Muscle of arm (tissue), 12 donors: Measurements from ENCODE around the gene ANKRD65. TPM values are rescaled to one million over a fixed set of nuclear protein-coding genes. Genes with fewer than 3 reads are reported as not detected.
"Not testable (repeated sequence)": the region's sequence is repeated elsewhere in the genome, so short reads cannot be mapped to it uniquely, and the experiment has no call there.

Experiments used
- DNase-seq: peaks from one replicate; pipeline ENCODE4 v3.0.0-alpha.2; 2013
- polyA plus RNA-seq, 12 donors: library from polyadenylated mRNA; unstranded; fragments of 120-200 nt; gene quantifications; one replicate each; pipeline ENCODE4 v1.2.1, GENCODE V29; 2013; ENCODE audit not compliant: insufficient read length in 12 of 12

ANKRD65 gene
- polyA plus RNA-seq, 12 donors, result 9.0 to 27.8 (median 13.8) TPM; not detected in 1

- no peak for DNase-seq
These were observed 47.8 kb downstream of the ANKRD65 start for GRCh38 chr1:1373051-1373814.

GRCh38 chr1:1371746-1372711 lies 49.0 kb downstream of the ANKRD65 start:
- peak; percentile 55 for DNase-seq

GRCh38 chr1:1371364-1371745 lies 49.7 kb downstream of the ANKRD65 start:
- no peak for DNase-seq

- no peak for DNase-seq
These were observed 50.2 kb downstream of the ANKRD65 start for GRCh38 chr1:1370771-1371300.

- not testable (repeated sequence) for DNase-seq
These were observed 51.0 kb downstream of the ANKRD65 start for GRCh38 chr1:1370094-1370493.

Other genes starting within 250 kb of the ANKRD65 start
- under 1 TPM in 7 of 12 donors, not detected in 5; 0.10 to 0.72 (median 0.33) TPM for gene TTLL10, start 247.4 kb downstream of the ANKRD65 start, polyA plus RNA-seq
- gene TNFRSF18, start 214.7 kb downstream of the ANKRD65 start, polyA plus RNA-seq, result 1 to 10 TPM in 9 of 12 donors, under 1 TPM in 1, not detected in 2; 0.87 to 4.2 (median 2.6) TPM
- gene TNFRSF4, start 207.1 kb downstream of the ANKRD65 start, polyA plus RNA-seq, result 1 to 10 TPM in 10 of 12 donors, not detected in 2; 1.1 to 2.5 (median 1.7) TPM
- 100 to 1,000 TPM in 2 of 12 donors, 10 to 100 TPM in 9, not detected in 1; 71.1 to 160 (median 81.8) TPM for gene SDF4, start 189.3 kb downstream of the ANKRD65 start, polyA plus RNA-seq
- 100 to 1,000 TPM in 1 of 12 donors, 10 to 100 TPM in 11; 12.3 to 155 (median 16.1) TPM for gene B3GALT6, start 189.0 kb downstream of the ANKRD65 start, polyA plus RNA-seq
- 1 to 10 TPM in 10 of 12 donors, not detected in 2; 2.0 to 5.4 (median 2.4) TPM for gene C1QTNF12, start 174.6 kb downstream of the ANKRD65 start, polyA plus RNA-seq
- 10 to 100 TPM in 11 of 12 donors, not detected in 1; 28.1 to 52.6 (median 37.7) TPM for gene UBE2J2, start 147.4 kb downstream of the ANKRD65 start, polyA plus RNA-seq
- 10 to 100 TPM in 1 of 12 donors, 1 to 10 TPM in 10, not detected in 1; 2.4 to 10.0 (median 4.3) TPM for gene SCNN1D, start 140.8 kb downstream of the ANKRD65 start, polyA plus RNA-seq
- 10 to 100 TPM in 11 of 12 donors, not detected in 1; 27.5 to 88.5 (median 36.2) TPM for gene ACAP3, start 113.3 kb downstream of the ANKRD65 start, polyA plus RNA-seq
- gene PUSL1, start 112.7 kb downstream of the ANKRD65 start, polyA plus RNA-seq, result 1 to 10 TPM in 10 of 12 donors, not detected in 2; 3.3 to 8.0 (median 5.2) TPM
- 100 to 1,000 TPM in 2 of 12 donors, 10 to 100 TPM in 9, not detected in 1; 60.1 to 138 (median 75.5) TPM for gene INTS11, start 96.6 kb downstream of the ANKRD65 start, polyA plus RNA-seq
- 10 to 100 TPM in 11 of 12 donors, not detected in 1; 10.5 to 22.7 (median 13.5) TPM for gene CPTP, start 96.5 kb downstream of the ANKRD65 start, polyA plus RNA-seq
- gene TAS1R3, start 90.0 kb downstream of the ANKRD65 start, polyA plus RNA-seq, result 1 to 10 TPM in 10 of 12 donors, not detected in 2; 1.0 to 4.6 (median 2.1) TPM
- gene DVL1, start 71.9 kb downstream of the ANKRD65 start, polyA plus RNA-seq, result 10 to 100 TPM in 11 of 12 donors, not detected in 1; 24.2 to 54.3 (median 33.0) TPM
- gene MXRA8, start 62.7 kb downstream of the ANKRD65 start, polyA plus RNA-seq, result 100 to 1,000 TPM in 2 of 12 donors, 10 to 100 TPM in 9, not detected in 1; 48.9 to 192 (median 66.7) TPM
- gene AURKAIP1, start 46.1 kb downstream of the ANKRD65 start, polyA plus RNA-seq, result 10 to 100 TPM in 11 of 12 donors, not detected in 1; 42.4 to 71.8 (median 52.7) TPM
- gene CCNL2, start 21.9 kb downstream of the ANKRD65 start, polyA plus RNA-seq, result 100 to 1,000 TPM in 11 of 12 donors, not detected in 1; 116 to 262 (median 151) TPM
- 100 to 1,000 TPM in 9 of 12 donors, 10 to 100 TPM in 2, not detected in 1; 96.9 to 118 (median 106) TPM for gene MRPL20, start 14.0 kb downstream of the ANKRD65 start, polyA plus RNA-seq
- 100 to 1,000 TPM in 1 of 12 donors, 10 to 100 TPM in 11; 37.0 to 205 (median 46.0) TPM for gene VWA1, start 14.4 kb upstream of the ANKRD65 start, polyA plus RNA-seq
- 1 to 10 TPM in 1 of 12 donors, under 1 TPM in 9, not detected in 2; 0.33 to 2.8 (median 0.64) TPM for gene ATAD3C, start 28.4 kb upstream of the ANKRD65 start, polyA plus RNA-seq
- gene ATAD3B, start 50.5 kb upstream of the ANKRD65 start, polyA plus RNA-seq, result 10 to 100 TPM in 7 of 12 donors, 1 to 10 TPM in 4, not detected in 1; 5.7 to 50.0 (median 10.4) TPM
- gene ATAD3A, start 90.9 kb upstream of the ANKRD65 start, polyA plus RNA-seq, result 10 to 100 TPM in 10 of 12 donors, 1 to 10 TPM in 1, not detected in 1; 8.6 to 27.8 (median 13.4) TPM
- 1 to 10 TPM in 10 of 12 donors, not detected in 2; 1.9 to 6.5 (median 3.5) TPM for gene TMEM240, start 119.3 kb upstream of the ANKRD65 start, polyA plus RNA-seq
- gene SSU72, start 153.6 kb upstream of the ANKRD65 start, polyA plus RNA-seq, result 10 to 100 TPM in 11 of 12 donors, not detected in 1; 61.6 to 98.6 (median 86.4) TPM
- gene FNDC10, start 178.9 kb upstream of the ANKRD65 start, polyA plus RNA-seq, result 10 to 100 TPM in 1 of 12 donors, 1 to 10 TPM in 8, under 1 TPM in 2, not detected in 1; 0.88 to 10.3 (median 2.1) TPM
- 100 to 1,000 TPM in 1 of 12 donors, 10 to 100 TPM in 10, not detected in 1; 34.1 to 109 (median 52.5) TPM for gene MIB2, start 194.2 kb upstream of the ANKRD65 start, polyA plus RNA-seq
- 10 to 100 TPM in 11 of 12 donors, not detected in 1; 19.0 to 63.0 (median 25.5) TPM for gene MMP23B, start 210.9 kb upstream of the ANKRD65 start, polyA plus RNA-seq
- gene CDK11B, start 237.7 kb upstream of the ANKRD65 start, polyA plus RNA-seq, result 10 to 100 TPM in 11 of 12 donors, not detected in 1; 28.3 to 46.3 (median 31.2) TPM